Stimulated activated CD8-positive, alpha-beta memory T cell treated with anti-CD3 and anti-CD28 coated beads, Interleukin-7, amount 100 ng/mL, for 24 hours (primary cell): ENCODE results near the gene AHNAK.
"Not testable (repeated sequence)": the region's sequence is repeated elsewhere in the genome, so short reads cannot be mapped to it uniquely, and the experiment has no call there.

Experiments
- DNase-seq: peaks from one replicate; pipeline ENCODE4 v3.0.0-alpha.2; 2020; ENCODE audit warnings: low read depth

AHNAK gene

DNA sequence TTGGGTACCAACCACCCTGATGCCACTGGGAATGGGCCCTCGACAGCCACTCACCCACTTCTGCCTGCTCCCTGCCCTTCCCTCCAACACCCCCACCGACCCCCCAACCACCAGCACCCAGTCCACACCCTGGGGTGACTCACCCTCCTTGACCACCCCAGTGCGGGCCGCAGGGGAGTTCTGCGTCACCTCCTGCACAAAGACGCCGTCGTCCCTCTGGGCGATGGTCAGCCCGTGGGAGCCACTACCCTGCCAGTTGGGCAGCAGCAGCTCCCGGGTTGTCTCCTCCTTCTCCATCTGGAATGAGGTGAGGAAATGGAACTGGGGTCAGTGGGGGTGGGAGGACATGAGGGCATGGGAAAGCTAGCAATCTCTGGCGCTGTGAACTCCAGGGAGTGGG lies 10.8 kb downstream of the AHNAK start:
- no peak for DNase-seq

DNA sequence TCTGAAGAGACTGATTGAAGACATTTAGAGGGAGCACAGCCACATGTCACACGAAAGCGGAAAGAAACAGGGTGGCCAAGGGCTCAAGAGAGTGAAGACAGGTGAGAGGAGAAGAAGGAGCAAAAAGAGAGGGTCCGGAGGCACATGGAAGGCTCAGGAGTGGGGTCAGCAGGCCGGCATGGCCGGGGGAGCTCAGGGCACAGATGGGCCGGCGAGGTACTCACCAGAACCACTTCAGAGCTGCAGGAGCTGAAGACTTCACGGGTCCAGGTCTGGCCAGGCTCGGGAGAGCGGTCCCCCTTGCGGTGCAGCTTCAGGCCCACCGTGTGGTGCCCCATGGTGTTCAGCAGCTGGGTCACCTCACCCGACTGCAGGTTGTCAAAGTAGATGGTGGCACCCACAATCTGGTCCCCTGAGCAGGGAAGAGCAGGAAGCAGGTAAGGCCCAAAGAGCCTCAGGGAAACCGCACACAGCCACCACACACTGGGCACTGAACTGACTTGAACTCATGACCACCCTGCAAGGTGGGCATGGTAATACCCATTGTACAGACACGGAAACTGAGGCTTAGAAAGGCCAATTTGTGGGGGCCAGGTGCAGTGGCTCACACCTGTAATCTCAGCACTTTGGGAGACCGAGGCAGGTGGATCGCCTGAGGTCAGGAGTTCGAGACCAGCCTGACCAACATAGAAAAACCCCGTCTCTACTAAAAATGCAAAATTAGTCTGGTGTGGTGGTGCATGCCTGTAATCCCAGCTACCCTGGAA lies 11.6 kb downstream of the AHNAK start:
- no peak for DNase-seq

DNA sequence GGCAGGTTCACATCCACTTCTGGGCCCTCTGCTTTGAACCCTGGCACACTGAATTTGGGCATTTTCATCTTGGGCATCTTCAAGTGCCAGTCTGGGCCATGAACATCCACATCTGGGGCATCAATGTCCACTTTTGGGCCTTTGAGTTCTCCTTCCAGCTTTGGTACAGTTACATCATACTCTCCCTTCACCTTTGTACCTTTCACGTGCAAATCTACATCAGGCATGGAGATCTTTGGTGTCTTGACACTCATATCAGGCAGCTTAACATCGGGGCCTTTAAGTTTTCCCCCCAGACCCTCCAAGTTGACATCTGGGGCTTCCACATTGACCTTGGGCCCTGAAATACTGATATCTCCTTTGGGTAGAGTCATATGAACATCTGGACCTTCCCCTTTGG lies 14.5 kb downstream of the AHNAK start:
- no peak for DNase-seq

DNA sequence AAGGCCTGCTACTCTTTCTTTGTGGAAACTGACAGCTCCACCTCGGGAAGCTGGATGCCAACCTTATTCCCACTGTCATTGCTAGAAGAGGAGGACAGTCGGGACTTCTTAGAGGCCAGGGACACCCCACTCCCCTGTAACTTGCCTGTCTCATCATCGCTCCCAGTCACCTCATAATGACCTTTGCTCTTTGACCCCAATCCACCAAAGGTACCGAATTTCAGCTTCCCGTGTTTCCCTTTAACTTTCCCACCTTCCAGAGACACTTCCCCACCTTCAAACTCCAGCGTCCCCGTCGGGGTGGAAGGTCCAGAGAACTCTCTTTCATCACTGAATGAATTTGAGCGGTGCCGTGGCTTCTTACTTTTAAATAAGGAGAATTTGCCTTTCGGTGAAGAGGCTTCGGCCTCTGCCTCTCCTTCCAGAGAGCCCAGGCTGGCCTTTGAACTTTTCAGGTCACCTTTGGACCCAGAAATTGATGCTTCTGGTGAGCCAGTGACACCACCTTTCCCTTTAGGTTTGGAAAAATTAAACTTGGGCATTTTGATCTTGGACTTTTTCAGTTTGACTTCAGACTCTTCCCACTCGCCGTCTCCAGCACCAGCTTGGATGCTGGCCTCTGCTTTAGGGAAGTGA lies 29.8 kb downstream of the AHNAK start:
- DNase-seq: no peak

DNA sequence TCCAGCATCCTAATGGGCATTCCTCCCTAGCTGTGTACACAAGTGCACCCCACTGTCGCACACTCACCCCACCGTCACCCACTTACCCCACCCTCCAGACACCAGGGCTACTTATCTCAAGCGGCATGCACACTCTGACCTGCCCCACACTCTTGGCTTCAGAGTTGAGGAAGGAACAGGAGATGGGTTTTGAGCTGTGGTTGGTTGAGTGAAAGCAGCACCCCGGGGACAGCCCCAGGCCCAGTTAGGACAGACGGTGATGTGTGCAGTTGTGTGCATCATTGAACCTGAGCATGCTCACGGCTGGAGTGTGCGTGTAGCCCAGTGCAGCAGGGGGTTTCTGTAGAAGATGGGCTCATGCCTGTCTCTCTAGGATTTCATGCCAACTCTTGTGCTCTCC lies 32.5 kb downstream of the AHNAK start:
- DNase-seq: no peak

DNA sequence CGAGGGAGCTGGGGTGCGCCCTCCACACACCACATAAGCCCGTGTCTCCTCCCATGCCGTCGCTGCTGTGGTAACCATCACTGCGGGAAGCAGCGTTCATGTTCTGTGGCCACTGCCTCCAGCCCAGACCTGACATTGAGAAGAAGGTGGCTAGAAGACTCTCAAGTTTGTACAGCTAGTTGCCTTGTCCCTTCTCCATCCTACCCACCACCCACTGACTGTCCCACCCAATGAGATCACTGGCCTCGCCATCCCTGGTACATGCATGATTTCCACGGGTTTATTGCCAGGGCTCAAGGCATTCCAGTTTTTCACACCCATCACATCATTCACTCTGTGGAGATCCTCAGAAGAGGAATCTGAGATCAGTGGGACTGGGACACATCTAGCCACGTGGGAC lies 33.0 kb downstream of the AHNAK start:
- DNase-seq: no peak

DNA sequence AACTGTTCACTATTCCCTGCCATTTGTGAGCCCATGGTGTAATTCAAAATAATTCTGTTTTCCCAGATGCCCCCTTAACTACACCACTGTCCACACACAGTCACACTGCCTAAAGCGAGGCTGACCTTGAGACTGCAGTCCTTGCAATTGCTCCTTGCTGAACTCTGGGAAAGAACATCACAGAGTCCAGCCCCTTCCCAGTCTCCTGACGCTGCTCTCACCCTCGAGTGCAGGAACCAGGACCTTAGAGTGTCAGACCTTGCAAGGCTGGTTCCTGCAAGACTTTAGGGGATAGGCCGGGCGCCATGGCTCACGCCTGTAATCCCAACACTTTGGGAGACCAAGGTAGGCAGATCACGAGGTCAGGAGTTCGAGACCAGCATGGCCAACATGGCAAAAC lies 33.6 kb downstream of the AHNAK start:
- DNase-seq: no peak

DNA sequence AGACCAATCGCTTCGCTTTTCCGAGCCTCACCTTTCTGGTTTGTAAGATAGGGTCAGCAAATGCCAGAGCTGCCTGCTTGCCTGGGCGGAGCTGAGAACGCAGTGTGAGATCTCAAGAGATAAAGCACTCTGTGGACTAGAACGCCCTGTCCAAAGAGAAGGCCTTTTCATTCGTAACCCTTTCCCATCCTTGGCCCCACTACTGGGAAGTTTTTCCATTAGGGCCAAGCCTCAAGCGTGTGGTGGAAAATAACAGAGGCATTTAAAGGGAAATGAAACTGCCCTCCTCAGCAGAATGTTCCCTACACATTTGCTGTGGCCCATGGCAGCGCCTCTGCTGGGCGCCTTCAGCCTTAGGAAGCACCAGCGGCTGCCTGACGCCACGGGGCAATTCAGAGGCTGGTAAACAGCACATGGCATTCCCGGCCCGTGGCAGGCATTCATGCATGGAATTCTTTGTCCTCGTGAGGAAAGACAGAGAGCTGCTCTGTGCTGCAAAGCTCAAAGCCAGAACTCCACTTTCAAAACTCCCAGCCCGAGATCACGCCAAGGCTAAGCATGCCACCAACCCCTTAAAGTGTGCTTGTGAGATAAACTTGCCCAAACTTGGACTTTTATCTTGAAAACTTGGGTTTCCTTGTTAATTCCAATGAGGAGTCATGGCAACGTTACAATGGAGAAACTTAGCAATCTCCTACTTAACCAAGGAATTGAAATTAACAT lies 38.1 kb downstream of the AHNAK start:
- DNase-seq: no peak

DNA sequence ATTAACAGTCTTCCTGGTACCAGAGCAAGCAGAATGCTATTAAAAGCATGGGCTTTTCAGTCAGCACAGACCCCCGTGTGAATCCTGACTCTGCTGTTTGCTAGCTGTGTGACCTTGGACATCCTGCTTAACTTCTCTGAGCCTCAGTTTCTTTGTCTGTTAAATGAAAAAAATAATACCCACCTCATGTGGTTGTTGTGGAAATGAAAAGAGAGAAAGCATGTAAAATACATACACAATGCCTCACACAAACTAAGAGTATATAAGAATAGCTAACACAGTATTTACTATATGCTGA lies 39.5 kb downstream of the AHNAK start:
- DNase-seq: no peak

DNA sequence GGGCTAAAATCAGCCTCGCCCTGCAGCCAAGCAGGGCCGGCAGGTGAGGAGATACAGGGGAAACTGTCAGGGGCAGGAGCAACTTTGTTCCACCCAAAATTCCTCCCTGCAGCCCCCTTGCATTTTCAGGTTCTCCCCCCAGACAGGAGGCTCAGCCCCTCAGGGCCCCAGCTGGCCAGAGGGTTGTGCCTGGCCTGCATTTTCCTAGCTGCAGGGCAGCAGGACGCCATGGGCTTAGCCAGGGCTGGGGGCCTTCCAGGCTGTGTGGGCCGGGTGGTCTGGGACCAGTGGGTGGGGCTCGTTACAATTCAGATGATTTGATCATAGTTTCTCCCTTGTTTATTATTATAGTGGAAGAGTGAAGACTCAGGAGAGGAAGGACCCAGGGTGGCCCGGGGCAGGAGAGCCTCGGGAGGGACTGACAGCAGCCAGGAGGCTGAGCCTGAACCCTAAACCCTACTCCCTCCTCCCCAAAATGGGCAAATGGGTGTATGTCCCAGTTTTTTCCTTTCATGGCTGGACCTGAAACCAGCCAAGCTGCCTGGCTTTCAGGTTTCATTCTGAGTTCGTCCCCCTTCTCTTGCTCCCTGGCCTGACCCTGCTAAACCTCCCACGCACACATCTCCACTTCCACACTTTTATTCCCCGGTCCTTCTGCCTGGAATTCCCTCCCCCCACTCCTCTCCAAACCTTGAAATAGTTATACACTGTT lies 40.0 kb downstream of the AHNAK start:
- no peak for DNase-seq

DNA sequence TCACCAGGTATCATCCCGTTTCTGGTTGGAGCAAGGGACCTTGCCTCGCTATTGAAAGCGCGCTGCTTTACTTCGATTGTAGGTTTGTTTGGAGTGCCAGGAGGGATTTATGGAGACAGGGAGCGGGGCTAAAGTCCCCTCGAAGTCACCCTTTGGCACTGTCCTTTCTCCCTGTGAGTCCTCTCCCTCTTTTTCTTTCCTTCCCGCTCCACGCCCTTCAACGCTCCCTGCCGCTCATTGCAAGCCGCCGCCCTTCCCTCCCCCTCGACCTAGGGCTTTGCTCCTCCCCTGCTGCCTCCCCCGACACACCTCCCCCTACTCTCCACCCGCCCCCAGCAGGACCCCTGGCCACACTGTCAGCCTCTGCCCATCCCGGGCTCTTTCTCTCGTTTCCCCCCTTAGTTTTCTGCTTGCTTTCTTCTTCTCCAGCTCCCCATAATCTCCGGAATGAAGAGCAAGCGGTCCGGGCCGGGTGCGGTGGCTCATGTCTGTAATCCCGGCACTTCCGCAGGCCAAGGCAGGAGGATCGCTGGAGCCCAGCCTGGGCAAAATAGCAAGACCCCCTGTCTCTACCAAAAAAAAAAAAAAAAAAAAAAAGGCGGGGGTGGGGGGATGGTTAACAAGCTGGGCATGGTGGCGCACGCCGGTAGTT lies 41.0 kb downstream of the AHNAK start:
- DNase-seq: no peak

DNA sequence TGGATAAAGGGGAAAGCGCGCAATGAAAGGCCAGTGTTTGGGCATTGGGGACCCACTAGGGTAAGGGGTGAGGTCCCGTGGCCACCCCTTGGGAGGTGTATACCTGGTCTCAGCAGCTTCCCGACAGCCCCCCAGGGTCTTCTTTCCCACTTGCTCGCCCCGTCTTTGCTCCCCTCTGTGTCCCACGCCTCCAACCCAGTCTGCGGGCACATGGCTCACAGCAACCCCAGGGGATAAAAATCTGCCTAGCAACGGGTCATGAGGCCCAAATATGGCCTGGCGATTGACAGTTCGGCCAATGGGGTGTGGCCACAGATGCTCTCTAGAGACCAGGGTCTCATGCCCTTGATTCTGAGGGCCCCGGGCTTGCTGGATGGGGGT lies 41.6 kb downstream of the AHNAK start:
- no peak for DNase-seq

DNA sequence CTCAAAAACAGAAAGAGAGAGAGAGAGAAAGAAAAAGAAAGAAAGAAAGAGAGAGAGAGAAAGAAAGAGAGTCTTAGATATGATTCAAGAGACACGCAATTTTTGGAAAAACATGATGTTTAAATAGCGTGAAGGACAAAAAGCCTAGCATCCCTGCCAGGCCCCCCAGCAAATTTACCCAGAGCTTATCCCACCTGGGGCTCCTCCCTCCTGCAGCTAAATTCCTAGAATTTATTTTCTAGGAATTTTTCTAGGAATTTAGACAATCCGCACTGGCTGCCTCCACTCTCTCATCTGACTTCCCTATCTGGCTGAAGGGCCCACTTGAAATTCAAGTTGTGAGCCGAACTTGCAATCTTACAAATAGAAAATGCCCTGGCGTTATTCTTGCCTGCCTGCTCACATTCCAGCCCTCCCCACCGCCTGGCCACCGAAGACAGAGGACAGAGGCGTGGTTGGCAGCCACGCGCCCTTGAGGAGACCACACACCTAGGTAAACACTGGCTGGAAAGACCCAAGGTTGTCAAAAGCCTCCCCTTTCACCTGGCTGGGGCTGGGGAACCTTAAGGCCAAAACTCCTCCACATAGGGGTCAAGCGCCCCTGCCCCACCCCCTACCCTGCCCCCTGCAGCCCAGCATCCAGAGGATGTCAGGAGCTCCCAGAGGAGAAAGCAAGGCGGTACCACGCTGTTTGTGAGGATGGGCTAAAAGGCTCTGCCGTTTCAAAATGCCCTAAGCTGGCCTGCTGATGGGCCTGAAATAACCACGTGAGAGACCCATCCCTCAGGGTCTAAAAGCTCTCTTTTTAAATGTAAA lies 42.2 kb downstream of the AHNAK start:
- no peak for DNase-seq

DNA sequence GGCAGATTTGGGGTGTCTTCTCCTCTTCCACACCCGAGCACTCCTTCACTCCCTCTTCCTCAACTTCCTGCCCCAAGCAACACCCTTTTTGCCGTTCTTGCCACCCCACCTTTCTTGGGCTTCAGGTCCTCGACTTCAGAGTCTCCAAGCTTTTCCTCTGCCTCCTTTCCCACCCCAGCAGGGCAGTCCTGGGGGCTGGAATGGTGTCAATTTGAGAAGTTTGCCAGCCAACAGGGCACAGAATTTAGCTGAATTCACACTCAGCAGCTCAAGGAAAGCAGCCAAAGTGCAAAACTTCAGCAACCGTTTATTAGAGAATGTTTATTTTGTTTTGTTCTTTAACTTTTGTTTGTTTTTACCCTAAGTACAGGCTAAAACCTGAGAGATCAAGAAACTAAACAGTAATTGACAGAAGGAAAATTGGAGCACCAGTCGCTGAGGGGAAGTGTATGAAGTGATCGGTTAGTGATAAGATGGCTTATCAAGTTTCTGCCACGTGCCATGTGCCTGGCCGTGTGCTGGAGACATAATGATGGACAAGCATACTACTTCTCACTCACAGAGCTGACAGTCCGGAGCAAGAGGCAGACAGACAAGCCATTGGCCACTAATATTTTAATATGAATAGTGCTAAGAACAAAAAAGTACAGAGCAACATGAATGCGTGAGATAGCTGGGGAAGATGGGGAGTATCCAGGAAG lies 44.4 kb downstream of the AHNAK start:
- DNase-seq: no peak

DNA sequence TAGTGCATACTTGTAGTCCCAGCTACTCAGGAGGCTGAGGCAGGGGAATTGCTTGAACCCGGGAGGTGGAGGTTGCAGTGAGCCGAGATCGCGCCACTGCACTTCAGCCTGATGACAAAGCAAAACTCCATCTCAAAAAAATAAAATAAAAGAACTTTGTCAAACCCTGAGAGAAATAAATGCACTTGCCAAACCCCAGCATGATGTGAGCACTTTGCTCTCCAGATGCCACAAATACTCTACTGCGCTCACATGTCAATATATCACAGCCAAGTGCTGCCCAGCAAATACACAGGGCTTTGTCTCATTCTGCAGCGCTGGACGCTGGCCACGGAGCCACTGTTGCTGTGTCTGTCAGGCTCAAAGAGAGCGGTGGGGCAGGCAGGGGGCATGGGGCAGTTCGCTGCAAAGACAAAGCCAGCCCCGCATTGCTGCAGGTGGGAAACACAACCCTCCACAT lies 45.1 kb downstream of the AHNAK start:
- DNase-seq: no peak

DNA sequence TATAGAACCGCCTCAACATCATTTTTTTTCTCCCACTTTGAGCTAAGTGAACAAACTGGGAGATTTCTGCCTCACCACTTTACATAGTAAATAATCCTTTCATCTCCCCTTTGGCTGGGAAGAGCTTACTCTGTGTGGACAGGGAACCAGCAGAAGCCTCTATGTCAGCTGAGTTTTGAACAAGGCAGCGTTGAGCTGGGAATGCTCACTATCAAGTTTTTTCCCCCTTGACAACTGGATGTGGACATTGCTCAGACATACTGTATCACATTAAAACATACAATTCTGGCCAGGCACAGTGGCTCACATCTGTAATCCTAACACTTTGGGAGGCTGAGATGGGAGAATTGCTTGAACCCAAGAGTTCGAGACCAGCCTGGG lies 46.0 kb downstream of the AHNAK start:
- DNase-seq: no peak

DNA sequence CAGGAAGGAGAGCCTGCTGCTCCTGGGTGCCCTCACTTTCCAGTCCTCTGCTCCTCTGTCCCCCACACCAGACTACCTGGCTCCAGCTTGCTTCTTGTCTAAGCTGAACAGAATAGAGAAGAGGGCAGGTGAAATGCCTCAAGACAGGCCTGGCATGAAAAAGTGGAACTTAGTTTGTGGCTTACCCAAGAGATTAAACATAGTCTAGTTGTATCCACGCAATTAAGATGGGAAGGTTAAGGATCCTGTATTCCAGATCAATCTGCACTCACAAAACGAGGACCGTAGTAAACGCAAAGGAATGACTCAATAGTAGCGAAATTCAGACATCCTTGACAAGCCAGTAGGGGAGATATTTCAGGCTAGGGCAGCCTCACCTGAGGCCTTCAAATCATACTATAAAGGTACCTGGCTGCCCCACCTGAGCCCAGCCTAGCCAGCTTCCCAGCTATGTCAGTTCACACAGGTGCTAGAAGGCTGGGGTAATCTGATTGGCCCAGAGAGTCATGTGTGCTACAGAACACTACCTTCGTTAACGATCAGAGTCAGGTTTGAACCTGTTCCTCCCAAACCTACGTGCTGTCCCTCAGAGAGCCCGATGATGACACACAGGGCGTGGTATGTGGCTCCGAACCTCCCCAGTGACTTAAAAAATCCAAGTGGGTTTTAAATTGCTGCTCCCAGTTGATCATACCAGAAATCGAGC lies 46.5 kb downstream of the AHNAK start:
- DNase-seq: no peak

DNA sequence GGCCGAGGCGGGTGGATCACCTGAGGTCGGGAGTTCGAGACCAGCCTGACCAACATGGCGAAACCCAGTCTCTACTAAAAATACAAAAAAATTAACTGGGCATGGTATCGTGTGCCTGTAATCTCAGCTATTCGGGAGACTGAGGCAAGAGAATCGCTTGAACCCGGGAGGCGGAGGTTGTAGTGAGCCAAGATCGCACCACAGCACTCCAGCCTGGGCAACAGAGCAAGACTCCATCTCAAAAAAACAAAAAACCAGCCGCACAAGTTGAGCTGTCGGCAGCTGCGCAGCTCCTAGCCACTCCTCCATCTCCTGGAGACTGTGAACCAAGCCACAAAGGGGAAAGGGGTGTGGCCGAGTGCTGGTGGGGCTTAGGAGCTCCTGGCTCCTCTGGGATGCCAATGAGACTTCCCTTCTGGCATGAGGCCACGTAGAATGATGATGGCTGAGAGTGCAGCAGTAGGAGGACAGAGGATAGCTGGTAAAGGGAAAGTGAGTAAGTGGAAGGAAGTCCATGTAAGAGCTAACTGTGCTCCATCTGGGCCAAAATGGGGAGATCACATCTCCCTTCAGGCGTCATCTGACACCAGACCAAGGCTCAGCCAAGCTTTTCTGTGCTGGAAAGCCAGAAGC lies 47.2 kb downstream of the AHNAK start:
- not testable (repeated sequence) for DNase-seq

DNA sequence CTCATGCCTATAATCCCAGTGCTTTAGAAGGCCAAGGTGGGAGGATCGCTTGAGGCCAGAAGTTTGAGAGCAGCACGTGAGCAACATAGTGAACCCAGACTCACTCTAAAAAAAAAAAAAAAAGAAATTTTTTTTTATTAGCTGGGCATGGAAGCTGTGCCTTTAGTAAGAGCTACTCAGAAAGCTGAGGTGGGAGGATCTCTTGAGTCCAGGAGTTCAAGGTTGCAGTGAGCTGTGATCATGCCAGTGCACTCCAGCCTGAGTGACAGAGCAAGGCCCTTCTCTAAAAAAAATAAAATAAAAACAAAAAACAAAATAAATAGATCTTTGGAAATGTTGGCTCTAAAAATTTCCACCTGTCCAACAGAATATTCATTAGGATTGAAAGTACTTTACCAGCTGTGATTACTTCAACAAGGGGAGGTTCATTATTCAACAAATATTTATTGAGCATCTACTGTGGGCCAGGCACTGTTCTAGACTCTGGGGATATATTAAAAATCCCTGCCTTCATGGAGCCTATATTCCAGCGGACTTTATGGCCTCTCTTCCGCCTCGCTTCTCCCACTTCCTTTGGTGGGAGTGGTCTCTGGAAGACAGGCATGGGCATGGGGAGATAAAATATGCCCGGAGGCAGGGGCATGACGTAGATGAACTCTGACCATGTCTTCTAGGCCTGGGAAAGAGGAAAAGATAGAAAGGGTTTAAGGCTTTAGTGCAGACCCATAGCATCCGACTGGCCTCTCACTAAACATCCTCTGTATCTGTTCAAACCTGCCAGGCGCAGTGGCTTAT lies 47.9 kb downstream of the AHNAK start:
- no peak for DNase-seq
